ENCODE results near the gene ADGRG7. TPM values are rescaled to one million over a fixed set of nuclear protein-coding genes. Genes with fewer than 3 reads are reported as not detected.
"Not testable (repeated sequence)": the region's sequence is repeated elsewhere in the genome, so short reads cannot be mapped to it uniquely, and the experiment has no call there.

Gene ADGRG7
- total RNA-seq, 2 experiments from 2014 or later = not detected

GRCh38 chr3:100581650-100582049, 27.8 kb upstream of the ADGRG7 start:
- BruUV-seq (replicated peaks) = no TSS peak
- Histone ChIP-seq H3K79me2 (ENCODE audit: insufficient read depth, low read depth, low read length) (no peaks in the 10 kb centered on the region), H3K4me1 (ENCODE audit: insufficient read depth, low read length, poor library complexity, severe bottlenecking) (no peaks in the 10 kb centered on the region), H4K20me1 (ENCODE audit: insufficient read depth, low read length) (no peaks in the 10 kb centered on the region), H3K4me2 (ENCODE audit: low read length) (no peak overlapping the region), H3K9me3 (ENCODE audit: low read length) (no peaks in the 10 kb centered on the region), H3K27ac (ENCODE audit: low read depth, low read length, poor library complexity, severe bottlenecking) (no peak overlapping the region), H3K4me3 (ENCODE audit: low read depth, low read length, poor library complexity, severe bottlenecking) (no peak overlapping the region), H3K9me2 (ENCODE audit: insufficient read depth, low read length) (no peaks in the 10 kb centered on the region), H2AFZ (ENCODE audit: low read length) (no peak overlapping the region), H3K36me3 (ENCODE audit: insufficient read depth, low read length) (no peaks in the 10 kb centered on the region)
- ChIA-PET CTCF (ENCODE audit: unreplicated experiment) (no interaction called here), POLR2A (interaction anchor here (1.4 kb wide), 1 partner anchor 8 kb away, joined by 3 read pairs; no protein-coding TSS in a partner anchor)
- TF ChIP-seq EZH2phosphoT487 (IDR thresholded peaks at IDR 0.05; ENCODE audit: borderline replicate concordance, low read depth, low read length) = no peak
- TF ChIP-seq CTCF (conservative IDR thresholded peaks at IDR 0.05; ENCODE audit: low read length) = no peak
- DNase-seq (ENCODE audit: low spot score) = no peak
- intact Hi-C loops (cut with micrococcal nuclease; ENCODE audit: unreplicated experiment) = no loop called here

- H3K9me3 ChIP-seq (ENCODE audit: low read length); H3K4me2 ChIP-seq (ENCODE audit: low read length); DNase-seq (ENCODE audit: low spot score); H3K27ac ChIP-seq (ENCODE audit: low read depth, low read length, poor library complexity, severe bottlenecking); H2AFZ ChIP-seq (ENCODE audit: low read length); H3K79me2 ChIP-seq (ENCODE audit: insufficient read depth, low read depth, low read length); H4K20me1 ChIP-seq (ENCODE audit: insufficient read depth, low read length); H3K9me2 ChIP-seq (ENCODE audit: insufficient read depth, low read length); H3K4me3 ChIP-seq (ENCODE audit: low read depth, low read length, poor library complexity, severe bottlenecking); intact Hi-C loops (cut with micrococcal nuclease; ENCODE audit: unreplicated experiment); H3K36me3 ChIP-seq (ENCODE audit: insufficient read depth, low read length); H3K4me1 ChIP-seq (ENCODE audit: insufficient read depth, low read length, poor library complexity, severe bottlenecking); POLR2A ChIA-PET; CTCF ChIA-PET (ENCODE audit: unreplicated experiment); BruUV-seq (replicated peaks): not testable (repeated sequence)
Observed at GRCh38 chr3:100582157-100582556, 27.2 kb upstream of the ADGRG7 start.

- Histone ChIP-seq H3K4me1 (ENCODE audit: insufficient read depth, low read length, poor library complexity, severe bottlenecking) (no peaks in the 10 kb centered on the region), H3K4me2 (ENCODE audit: low read length) (no peak overlapping the region), H3K27ac (ENCODE audit: low read depth, low read length, poor library complexity, severe bottlenecking) (no peak overlapping the region), H3K79me2 (ENCODE audit: insufficient read depth, low read depth, low read length) (no peaks in the 10 kb centered on the region), H2AFZ (ENCODE audit: low read length) (no peak overlapping the region), H4K20me1 (ENCODE audit: insufficient read depth, low read length) (no peaks in the 10 kb centered on the region), H3K9me3 (ENCODE audit: low read length) (no peaks in the 10 kb centered on the region), H3K4me3 (ENCODE audit: low read depth, low read length, poor library complexity, severe bottlenecking) (no peak overlapping the region), H3K36me3 (ENCODE audit: insufficient read depth, low read length) (no peaks in the 10 kb centered on the region), H3K9me2 (ENCODE audit: insufficient read depth, low read length) (no peaks in the 10 kb centered on the region)
- ChIA-PET CTCF (ENCODE audit: unreplicated experiment) (no interaction called here), POLR2A (interaction anchor here (0.8 to 0.9 kb wide), 2 partner anchors 13 to 98 kb away, joined by 3 read pairs; no protein-coding TSS in a partner anchor)
- DNase-seq (ENCODE audit: low spot score) = no peak
- no peak for TF ChIP-seq CTCF (conservative IDR thresholded peaks at IDR 0.05; ENCODE audit: low read length)
- intact Hi-C loops (cut with micrococcal nuclease; ENCODE audit: unreplicated experiment) = no loop called here
- BruUV-seq (replicated peaks) = no TSS peak
Observed at GRCh38 chr3:100584101-100584660, 25.2 kb upstream of the ADGRG7 start.

All from OCI-LY7 (cell line).